ENCODE measurements around the gene FRS2. TPM values are rescaled to one million over a fixed set of nuclear protein-coding genes. Genes with fewer than 3 reads are reported as not detected.

FRS2 gene
- total RNA-seq, 1 experiment from 2014 or later, result 33.7 TPM

GRCh38 chr12:69550569-69551350, 80.6 kb downstream of the FRS2 start:
- no peak for DNase-seq
- Histone ChIP-seq H3K4me1 (ENCODE audit: insufficient read depth, low read length) (no peaks in the 10 kb centered on the region), H3K23ac (ENCODE audit: insufficient read length, low read depth, low read length) (no peak overlapping the region), H3K56ac (ENCODE audit: insufficient read length, low read depth, low read length) (no peak overlapping the region), H3T11ph (ENCODE audit: low read length) (no peak overlapping the region), H3K9me3 (ENCODE audit: control insufficient read depth, low read depth, low read length) (no peaks in the 10 kb centered on the region), H2BK20ac (ENCODE audit: low read depth, low read length, poor library complexity, severe bottlenecking) (no peak overlapping the region), H4K20me1 (ENCODE audit: control insufficient read depth, insufficient read depth, insufficient read length) (no peaks in the 10 kb centered on the region), H4K5ac (ENCODE audit: insufficient read length, low read depth, low read length) (no peak overlapping the region), H2BK12ac (ENCODE audit: insufficient read length, low read depth, low read length) (no peak overlapping the region), H3K27ac (ENCODE audit: insufficient read length, low read depth, low read length) (no peak overlapping the region), H3K79me2 (ENCODE audit: insufficient read depth, low read length) (no peaks in the 10 kb centered on the region), H4K8ac (replicated peaks; ENCODE audit: insufficient read length, low read depth, low read length) (no peak overlapping the region), H4K91ac (ENCODE audit: insufficient read length, low read depth, low read length) (no peak overlapping the region), H2AK5ac (ENCODE audit: insufficient read length, low read length) (no peak overlapping the region), H3K18ac (ENCODE audit: insufficient read length, low read depth, low read length) (no peak overlapping the region), H3K4ac (ENCODE audit: low read depth, low read length) (no peak overlapping the region), H3K14ac (ENCODE audit: insufficient read depth, low read length) (no peak overlapping the region), H3K79me1 (ENCODE audit: insufficient read depth, low read depth, low read length, poor library complexity, severe bottlenecking) (no peaks in the 10 kb centered on the region), H2BK5ac (ENCODE audit: insufficient read length, low read length) (no peak overlapping the region), H3K4me2 (ENCODE audit: insufficient read depth, insufficient read length, low read length) (no peak overlapping the region), H3K27me3 (ENCODE audit: insufficient read depth, low read length) (no peaks in the 10 kb centered on the region), H2BK15ac (ENCODE audit: low read depth, low read length) (no peak overlapping the region), H2BK120ac (ENCODE audit: low read depth, low read length, poor library complexity, severe bottlenecking) (no peak overlapping the region), H2AFZ (ENCODE audit: low read length) (no peak overlapping the region), H3K23me2 (ENCODE audit: insufficient read length, low read depth, low read length, poor library complexity, severe bottlenecking) (no peaks in the 10 kb centered on the region), H3K9ac (ENCODE audit: extremely low read depth, insufficient read length, low read length) (no peak overlapping the region)
- Mint-ChIP-seq H3K9me3 (no peaks in the 10 kb centered on the region), H3K27me3 (ENCODE audit: low read depth) (no peaks in the 10 kb centered on the region), H3K36me3 (ENCODE audit: insufficient read depth in 1 of 3, low read depth in 3 of 3) (no peaks in the 10 kb centered on the region; a peak in 1 of 7 replicates), H3K27ac (no peak overlapping the region), H3K4me3 (no peak overlapping the region), H3K4me1 (peaks cover 6% of the 10 kb centered on the region in 2 experiments)
- no peak for TF ChIP-seq CTCF (conservative IDR thresholded peaks at IDR 0.05)
- no CpG with 5 or more reads among the region's 8 CpGs for WGBS (ENCODE audit: extremely low coverage, insufficient read length, low lambda C conversion rate)
